ENCODE data around the gene ZDHHC4. TPM values are rescaled to one million over a fixed set of nuclear protein-coding genes. Genes with fewer than 3 reads are reported as not detected.

Gene ZDHHC4
- 40.8 TPM for total RNA-seq
- long read RNA-seq, transcript ZDHHC4-201 (8 exons, 1,259 nt) = major isoform, 28 of 58 reads
- long read RNA-seq, transcript ZDHHC4-203 (9 exons, 1,461 nt) = minor isoform, 9 of 58 reads
- long read RNA-seq, transcript ZDHHC4-206 (8 exons, 1,348 nt) = minor isoform, 6 of 58 reads
- long read RNA-seq, transcript ZDHHC4-205 (8 exons, 1,552 nt) = minor isoform, 9 of 58 reads
- long read RNA-seq, partial matches to known transcripts = 0 of 58 reads
- long read RNA-seq, other reads (novel, unspliced or antisense) = 5 of 58 reads

- peak; percentile 95 for DNase-seq
- ATAC-seq (ENCODE audit: poor library complexity) = peak; percentile 99
- intact Hi-C loops (cut with DNase I) = no loop called here
Observed at GRCh38 chr7:6577369-6578113, at the start of gene ZDHHC4. TSS of gene ZDHHC4 (plus strand) at chr7:6577454. CDS start at chr7:6580562, 3,108 bp downstream.

DNA sequence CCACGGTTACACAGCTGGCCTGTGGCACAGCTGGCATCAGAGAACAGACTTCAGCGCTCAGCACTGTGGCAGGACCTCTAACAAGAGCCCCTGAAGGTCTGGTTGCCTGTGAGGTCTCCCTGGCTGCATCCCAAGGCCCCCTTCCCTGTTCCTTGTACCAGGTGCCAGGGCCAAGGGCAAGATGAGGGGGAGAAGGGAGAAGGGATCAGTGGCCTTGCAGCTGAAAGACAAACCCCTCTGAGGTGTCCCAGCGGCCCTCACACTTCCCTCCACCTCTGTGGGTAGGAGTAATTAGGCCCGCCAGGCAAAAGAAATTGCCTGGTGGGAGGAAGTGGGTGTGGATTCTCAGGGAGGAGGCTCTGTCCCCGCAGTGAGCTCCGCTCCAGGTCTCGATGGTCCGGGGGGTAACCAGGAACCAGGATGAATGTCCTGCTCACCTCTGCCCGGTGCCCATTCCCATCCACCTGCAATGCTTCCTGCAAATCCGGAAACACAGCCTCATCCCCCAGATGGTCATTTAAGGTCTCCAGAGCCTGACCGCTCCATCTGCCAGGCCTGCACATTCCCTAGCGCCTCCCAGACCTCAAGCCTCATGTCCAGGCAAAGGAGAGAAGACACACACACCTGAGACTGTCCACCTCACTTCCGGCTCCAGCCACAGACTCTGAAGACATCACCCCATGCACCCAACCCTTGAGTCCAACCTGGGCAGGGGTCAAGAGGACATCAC is 48.7 kb upstream of the ZDHHC4 start:
- intact Hi-C loops (cut with DNase I) = no loop called here
- no peak for ATAC-seq (ENCODE audit: poor library complexity)

DNA sequence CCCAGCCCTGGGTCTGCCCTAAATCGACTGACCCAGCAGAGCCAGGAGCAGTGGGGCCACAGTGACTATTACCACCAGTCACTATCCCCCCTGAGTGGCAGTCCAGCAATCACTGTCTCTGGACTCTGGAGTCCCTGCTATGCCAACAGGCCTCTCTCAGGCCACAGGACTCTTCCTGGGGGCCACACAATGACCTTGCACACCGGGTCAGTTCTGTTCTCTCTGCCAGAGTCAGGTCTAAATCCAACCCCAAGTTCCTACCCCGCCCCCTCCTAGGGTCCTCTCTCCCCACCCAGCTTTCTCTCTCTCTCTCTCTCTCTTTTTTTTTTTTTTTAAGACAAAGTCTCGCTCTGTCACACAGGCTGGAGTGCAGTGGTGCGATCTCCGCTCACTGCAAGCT is 47.6 kb upstream of the ZDHHC4 start:
- no peak for ATAC-seq (ENCODE audit: poor library complexity)
- intact Hi-C loops (cut with DNase I) = no loop called here
- no peak for DNase-seq

More for the DNA sequence above, 48.7 kb upstream of the ZDHHC4 start:
- no peak for DNase-seq

GRCh38 chr7:6530626-6531491 is 46.4 kb upstream of the ZDHHC4 start:
- no peak for ATAC-seq (ENCODE audit: poor library complexity)
- intact Hi-C loops (cut with DNase I) = no loop called here
- DNase-seq = no peak

DNA sequence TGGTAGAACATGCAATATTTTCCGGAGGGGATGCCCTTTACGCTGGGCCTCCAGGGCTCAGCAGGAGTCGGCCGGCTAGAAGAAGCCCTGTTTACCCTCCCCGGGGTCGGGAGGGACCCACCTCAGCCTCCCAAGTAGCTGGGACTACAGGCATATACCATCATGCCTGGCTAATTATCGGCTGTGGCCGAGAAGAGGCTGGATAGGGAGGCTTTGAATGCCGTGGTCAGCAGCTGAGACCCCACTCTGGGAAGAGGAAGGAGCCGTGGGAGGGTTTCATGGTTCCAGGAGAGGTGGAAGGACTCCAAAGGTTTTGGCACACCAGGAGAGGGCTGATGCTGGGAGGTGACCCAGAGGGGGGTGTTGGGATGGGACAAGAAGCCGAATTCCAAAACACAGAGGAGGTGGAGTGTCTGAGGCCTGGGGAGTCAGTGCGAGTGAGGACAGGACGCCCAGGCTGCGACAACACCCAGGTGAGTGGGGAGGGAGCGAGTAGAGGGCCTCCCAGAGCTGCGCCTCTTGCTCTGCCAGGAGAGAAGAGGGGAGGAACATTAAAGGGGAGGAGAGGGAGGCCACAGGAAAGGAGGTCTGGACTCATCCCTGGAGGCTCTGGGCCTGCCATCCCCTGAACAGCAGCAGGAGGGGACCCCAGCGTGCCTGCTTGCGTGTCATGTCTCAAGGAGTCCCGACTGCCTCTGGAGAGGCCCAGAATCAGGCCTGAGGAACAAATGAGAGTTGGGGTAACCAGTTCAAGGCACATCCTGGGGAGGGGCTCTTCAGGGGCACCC is 45.6 kb upstream of the ZDHHC4 start:
- ATAC-seq (ENCODE audit: poor library complexity) = no peak
- intact Hi-C loops (cut with DNase I) = no loop called here
- DNase-seq = no peak

DNA sequence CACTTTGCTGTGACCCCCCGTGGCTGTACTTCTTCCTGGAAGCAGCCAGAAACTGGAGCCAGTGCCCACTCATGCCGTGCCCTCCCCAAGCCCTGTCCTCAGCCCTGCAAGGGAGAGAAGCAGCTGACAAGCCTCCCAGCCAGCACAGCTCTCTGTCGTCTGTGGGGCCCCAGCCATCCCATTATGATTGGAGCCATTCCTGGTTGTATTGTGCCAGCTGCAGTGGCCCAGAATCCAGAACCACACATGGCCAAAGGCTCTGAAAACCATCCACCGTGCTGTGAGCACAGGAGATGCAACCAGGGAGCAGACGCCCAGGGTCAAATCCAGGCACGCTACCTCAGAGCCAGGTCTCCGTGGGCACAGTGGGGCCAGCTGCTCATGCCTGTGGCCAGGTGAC is 44.7 kb upstream of the ZDHHC4 start:
- no peak for ATAC-seq (ENCODE audit: poor library complexity)
- no peak for DNase-seq
- intact Hi-C loops (cut with DNase I) = no loop called here

GRCh38 chr7:6533893-6534495 is 43.3 kb upstream of the ZDHHC4 start:
- no peak for ATAC-seq (ENCODE audit: poor library complexity)
- DNase-seq = no peak
- intact Hi-C loops (cut with DNase I) = no loop called here

DNA sequence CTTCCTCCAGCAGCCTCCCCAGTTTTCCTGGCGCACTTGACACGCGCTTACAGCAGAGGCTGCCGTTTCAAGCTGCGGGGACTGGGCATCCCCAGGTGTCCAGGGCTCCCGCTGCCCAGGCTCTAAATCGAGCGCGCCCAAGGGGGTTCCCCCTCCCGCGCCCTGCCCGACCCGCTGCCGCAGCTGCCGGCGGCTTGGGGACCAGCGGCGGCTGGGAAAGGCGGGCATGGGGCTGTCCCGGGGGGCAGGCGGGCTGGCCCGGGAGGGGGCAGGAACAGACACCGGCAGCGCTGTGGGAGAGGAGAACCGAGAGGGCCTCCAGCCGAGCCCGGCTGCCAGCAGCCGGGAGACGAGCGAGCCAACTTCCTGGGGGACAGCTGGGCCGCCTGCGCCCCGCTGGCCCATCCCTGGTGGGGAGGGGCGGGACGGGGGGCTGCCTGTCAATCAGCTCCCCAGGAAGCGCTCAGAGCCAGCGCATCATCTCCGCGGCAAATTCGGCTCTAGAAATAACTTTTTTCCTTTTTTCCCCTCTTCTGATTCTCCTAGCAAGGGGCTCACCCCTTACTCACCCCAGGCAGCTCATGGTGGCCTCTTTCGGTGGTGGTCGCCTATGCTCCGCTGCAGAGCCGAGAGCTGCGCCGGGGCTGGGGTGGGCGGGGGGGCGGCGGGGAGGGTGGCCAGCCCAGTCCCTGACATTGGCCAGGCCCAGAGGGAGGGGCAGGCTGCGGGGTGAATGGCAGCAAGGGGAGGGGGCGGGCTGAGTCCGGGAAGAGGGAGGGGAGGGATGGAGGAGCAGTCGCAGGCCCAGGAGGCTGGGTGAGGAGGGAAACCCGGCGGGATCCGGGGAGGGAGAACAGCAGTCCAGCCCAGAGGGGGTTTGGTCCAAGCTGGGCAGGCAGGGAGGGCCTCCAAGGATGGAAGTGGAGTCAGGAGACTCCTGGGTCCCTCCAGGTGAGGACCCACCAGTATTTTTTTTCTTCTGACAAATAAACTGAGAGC is 40.7 kb upstream of the ZDHHC4 start:
- intact Hi-C loops (cut with DNase I) = no loop called here
- ATAC-seq (ENCODE audit: poor library complexity) (no peak), DNase-seq (no peak)

DNA sequence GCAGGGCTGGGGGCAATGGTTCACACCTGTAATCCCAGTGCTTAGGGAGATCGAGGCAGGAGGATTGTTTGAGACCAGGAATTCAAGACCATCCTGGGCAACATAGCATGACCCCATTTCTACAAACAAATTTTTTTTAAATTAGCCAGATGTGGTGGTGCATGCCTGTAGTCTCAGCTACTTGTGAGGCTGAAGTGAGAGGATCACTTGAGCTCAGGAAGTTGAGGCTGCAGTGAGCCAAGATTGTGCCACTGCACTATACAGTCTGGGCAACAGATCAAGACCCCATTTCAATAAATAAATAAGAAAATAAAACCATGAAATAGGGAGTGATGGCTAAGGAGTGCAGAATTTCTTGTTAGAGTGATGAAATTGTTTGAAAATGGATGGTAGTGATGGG is 34.9 kb upstream of the ZDHHC4 start:
- intact Hi-C loops (cut with DNase I) = no loop called here
- ATAC-seq (ENCODE audit: poor library complexity) (no peak), DNase-seq (no peak)

DNA sequence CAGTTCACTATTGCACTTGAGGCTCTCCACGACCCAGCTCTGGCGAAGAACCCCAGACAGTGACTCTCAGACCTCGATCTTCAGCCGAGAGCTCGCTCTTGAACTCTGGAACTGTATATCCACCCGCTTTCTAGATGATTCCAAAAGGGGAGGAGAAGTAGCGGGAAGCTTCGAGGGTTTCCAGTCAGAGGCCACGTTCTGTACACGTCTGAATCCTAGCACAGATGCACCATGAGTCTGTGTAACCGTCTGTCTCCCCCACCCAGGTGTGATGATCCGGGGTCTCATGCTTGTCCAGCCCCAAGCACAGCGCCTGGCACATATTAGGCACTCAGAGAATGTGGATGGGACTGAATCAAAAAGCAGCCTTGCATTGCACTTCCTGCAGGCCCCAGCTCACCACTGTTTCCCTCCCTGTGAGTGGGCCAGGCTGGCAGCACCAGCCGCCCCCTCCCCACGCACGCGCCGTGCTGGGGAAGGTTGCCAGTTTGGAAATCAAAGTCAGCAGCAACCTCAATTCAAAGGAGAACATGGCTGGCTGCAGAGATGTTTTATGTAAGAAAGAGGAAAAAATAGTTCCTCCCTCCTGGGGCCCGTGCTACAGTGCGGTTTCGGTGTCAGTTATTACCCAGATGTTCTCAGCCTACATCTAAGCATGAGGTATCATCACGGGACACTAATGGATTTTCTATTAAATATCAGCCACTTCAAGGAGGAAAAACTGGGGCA is 31.7 kb upstream of the ZDHHC4 start:
- DNase-seq = no peak
- intact Hi-C loops (cut with DNase I) = no loop called here
- no peak for ATAC-seq (ENCODE audit: poor library complexity)

DNA sequence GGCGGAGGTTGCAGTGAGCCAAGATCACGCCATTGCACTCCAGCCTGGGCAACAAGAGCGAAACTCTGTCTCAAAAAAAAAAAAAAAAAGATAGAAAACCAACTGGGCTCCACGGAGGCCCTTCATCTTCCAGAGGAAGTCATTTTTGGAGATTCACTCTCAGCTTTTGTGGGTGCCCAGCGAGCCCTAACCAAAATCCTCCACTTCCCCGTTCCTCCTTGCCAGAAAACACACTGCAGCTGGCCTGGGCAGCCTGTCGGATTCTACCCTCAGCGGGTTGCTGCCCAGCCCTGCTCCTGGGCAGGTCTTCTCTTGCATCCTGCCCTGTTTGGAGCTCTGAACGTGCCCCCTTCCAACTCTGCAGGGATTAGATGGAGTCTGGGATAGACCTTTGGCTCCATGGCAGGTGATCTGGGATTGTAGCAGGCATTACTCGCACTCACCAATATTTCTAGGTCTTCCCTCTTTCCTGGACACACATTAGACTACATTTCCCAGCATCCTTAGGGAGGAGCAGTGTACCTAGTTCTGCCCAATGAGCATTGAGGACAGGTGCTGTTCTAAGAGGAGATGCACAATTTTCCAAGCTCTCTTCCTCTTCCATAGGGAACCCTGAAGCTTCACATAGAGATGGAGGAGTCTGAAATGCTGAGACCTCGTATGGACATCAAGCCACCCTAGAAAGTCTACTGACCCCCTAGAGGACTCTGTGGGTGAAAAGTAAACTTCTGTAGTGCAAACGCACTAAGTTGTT is 30.6 kb upstream of the ZDHHC4 start:
- no peak for DNase-seq
- no peak for ATAC-seq (ENCODE audit: poor library complexity)
- intact Hi-C loops (cut with DNase I) = no loop called here

GRCh38 chr7:6547400-6547799 is 29.9 kb upstream of the ZDHHC4 start:
- ATAC-seq (ENCODE audit: poor library complexity) (no peak), DNase-seq (no peak)
- intact Hi-C loops (cut with DNase I) = no loop called here

DNA sequence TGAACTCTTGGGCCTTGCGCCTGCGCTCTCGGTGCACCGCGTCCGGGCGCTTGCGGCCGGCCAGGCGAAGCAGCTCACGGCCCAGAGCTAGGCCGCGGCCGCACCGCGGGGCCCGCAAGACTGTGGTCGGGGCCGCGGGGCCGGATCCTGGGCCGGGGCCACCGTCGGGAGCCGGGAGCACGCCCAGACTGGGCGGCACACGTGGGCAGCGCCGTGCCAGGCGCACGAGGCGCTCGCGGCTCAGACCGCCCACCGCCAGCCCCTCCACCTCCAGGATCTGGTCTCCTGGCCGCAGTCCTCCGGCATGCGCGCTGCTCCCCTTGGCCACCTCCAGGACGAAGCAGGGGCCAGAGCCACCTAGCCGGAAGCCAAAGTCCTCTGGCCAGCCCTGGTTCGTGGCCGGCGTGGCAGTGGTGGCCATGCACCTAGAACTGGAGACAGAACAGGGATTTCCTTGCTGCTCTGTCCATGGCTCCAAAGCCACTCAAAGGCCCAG is 26.2 kb upstream of the ZDHHC4 start, which contains the start of gene GRID2IP:
Gene GRID2IP, minus strand, starts transcription at position 446 of the 496 bp plus-strand sequence. Its CDS starts 25 bp downstream, at position 421.
- no peak for ATAC-seq (ENCODE audit: poor library complexity)
- DNase-seq = no peak
- intact Hi-C loops (cut with DNase I) = no loop called here

- ATAC-seq (ENCODE audit: poor library complexity) = no peak
- DNase-seq = no peak
- intact Hi-C loops (cut with DNase I) = no loop called here
Observed at GRCh38 chr7:6553448-6554044, 23.7 kb upstream of the ZDHHC4 start.

DNA sequence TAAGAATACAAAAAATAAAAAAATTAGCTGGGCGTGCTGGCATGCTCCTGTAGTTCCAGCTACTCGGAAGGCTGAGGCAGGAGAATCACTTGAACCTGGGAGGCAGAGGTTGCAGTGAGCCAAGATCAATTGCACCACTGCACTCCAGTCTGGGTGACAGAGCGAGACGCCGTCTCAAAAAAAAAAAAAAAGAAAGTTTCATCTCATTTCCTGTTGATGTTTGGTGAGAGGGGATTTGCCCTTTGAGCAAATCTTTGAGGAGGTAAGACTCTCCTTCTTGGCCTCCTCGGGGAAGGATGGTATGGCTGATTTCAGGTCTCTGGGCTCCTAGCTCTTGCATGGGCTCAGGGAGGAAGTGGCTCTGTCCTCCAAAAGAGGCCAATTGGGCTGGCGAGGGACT is 22.4 kb upstream of the ZDHHC4 start:
- intact Hi-C loops (cut with DNase I) = no loop called here
- DNase-seq (no peak), ATAC-seq (ENCODE audit: poor library complexity) (no peak)
